ENCODE measurements around the gene CCSER1. TPM values are rescaled to one million over a fixed set of nuclear protein-coding genes. Genes with fewer than 3 reads are reported as not detected.

The CCSER1 gene
- total and polyA plus RNA-seq, 2 experiments from 2014 or later = not detected

DNA sequence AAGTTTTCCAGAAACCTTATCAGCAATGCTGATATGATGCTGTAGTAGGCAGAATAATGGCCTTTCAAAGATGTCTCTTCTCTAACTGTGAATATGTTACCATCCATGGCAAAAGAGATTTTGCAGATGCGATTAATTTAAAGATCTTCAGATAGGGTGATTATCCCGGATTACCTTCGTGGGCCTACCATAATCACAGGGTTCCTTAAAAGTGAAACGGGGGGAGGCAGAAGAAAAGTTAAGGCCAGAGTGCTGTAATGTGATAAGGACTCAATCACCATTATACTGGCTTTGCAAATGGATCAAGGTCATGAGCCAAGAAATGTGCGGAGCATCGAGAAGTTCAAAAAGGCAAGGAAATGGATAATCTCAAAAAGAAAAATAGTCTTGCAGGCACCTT lies 459.6 kb downstream of the CCSER1 start:
- Histone ChIP-seq H3K27me3 (replicated peaks; ENCODE audit: insufficient read depth) (no peaks in the 10 kb centered on the region), H3K9ac (no peak overlapping the region), H3K4me3 (no peak overlapping the region), H3K4me1 (ENCODE audit: insufficient read depth) (no peaks in the 10 kb centered on the region), H3F3A (ENCODE audit: insufficient read depth) (no peaks in the 10 kb centered on the region), H3K79me2 (ENCODE audit: insufficient read depth) (no peaks in the 10 kb centered on the region), H2AFZ (no peak overlapping the region), H3K9me3 (ENCODE audit: low read depth) (no peaks in the 10 kb centered on the region), H3K36me3 (ENCODE audit: low read depth) (no peaks in the 10 kb centered on the region), H3K9me2 (ENCODE audit: insufficient read depth) (no peaks in the 10 kb centered on the region), H3K4me2 (ENCODE audit: unreplicated experiment) (no peak overlapping the region), H3K27ac (no peak overlapping the region), H4K20me1 (ENCODE audit: insufficient read depth) (no peaks in the 10 kb centered on the region)
- no peak for DNase-seq
- in situ Hi-C loops (cut with MboI) = no loop called here
- no peak for TF ChIP-seq EZH2phosphoT487 (IDR thresholded peaks at IDR 0.05; ENCODE audit: insufficient read depth, low read depth)
- no peak for TF ChIP-seq EZH2 (IDR thresholded peaks at IDR 0.05; ENCODE audit: insufficient read depth, poor library complexity, severe bottlenecking)
- 52 to 63% methylated on average over 6 of the region's 6 CpGs for WGBS, 2 experiments (ENCODE audit: low coverage in 1 of 2, low lambda C conversion rate in 2 of 2, missing lambda C conversion rate in 2 of 2)

DNA sequence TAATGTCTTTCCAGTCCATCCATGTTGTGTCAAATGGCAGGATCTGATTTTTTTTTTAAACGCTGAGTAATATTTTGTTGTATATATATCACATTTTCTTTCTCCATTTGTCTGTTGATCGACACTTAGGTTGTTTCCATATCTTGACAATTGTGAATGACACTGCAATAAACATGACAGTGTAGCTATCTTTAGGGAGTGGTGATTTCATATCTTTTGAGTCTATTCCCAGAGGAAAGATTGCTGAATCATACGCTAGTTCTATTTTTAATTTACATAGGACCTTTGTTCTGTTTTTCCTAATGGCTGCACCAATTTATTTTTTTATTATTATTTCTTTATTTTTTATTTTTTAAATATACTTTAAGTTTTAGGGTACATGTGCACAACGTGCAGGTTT lies 470.7 kb downstream of the CCSER1 start:
- H3K79me2 ChIP-seq (ENCODE audit: insufficient read depth) = no peaks in the 10 kb centered on the region
- H2AFZ ChIP-seq = no peak overlapping the region
- H4K20me1 ChIP-seq (ENCODE audit: insufficient read depth) = no peaks in the 10 kb centered on the region
- 24 to 25% methylated on average over 4 of the region's 4 CpGs for WGBS, 2 experiments (ENCODE audit: low coverage in 1 of 2, low lambda C conversion rate in 2 of 2, missing lambda C conversion rate in 2 of 2)
- no peak overlapping the region for H3K4me3 ChIP-seq
- no peak for DNase-seq
- H3K36me3 ChIP-seq (ENCODE audit: low read depth) = no peaks in the 10 kb centered on the region
- in situ Hi-C loops (cut with MboI) = no loop called here
- no peaks in the 10 kb centered on the region for H3K27me3 ChIP-seq (replicated peaks; ENCODE audit: insufficient read depth)
- H3K9me2 ChIP-seq (ENCODE audit: insufficient read depth) = no peaks in the 10 kb centered on the region
- H3F3A ChIP-seq (ENCODE audit: insufficient read depth) = no peaks in the 10 kb centered on the region
- no peak overlapping the region for H3K9ac ChIP-seq
- TF ChIP-seq EZH2 (IDR thresholded peaks at IDR 0.05; ENCODE audit: insufficient read depth, poor library complexity, severe bottlenecking) (no peak), EZH2phosphoT487 (IDR thresholded peaks at IDR 0.05; ENCODE audit: insufficient read depth, low read depth) (no peak)
- no peak overlapping the region for H3K27ac ChIP-seq
- H3K4me2 ChIP-seq (ENCODE audit: unreplicated experiment) = no peak overlapping the region
- H3K9me3 ChIP-seq (ENCODE audit: low read depth) = no peaks in the 10 kb centered on the region
- no peaks in the 10 kb centered on the region for H3K4me1 ChIP-seq (ENCODE audit: insufficient read depth)

DNA sequence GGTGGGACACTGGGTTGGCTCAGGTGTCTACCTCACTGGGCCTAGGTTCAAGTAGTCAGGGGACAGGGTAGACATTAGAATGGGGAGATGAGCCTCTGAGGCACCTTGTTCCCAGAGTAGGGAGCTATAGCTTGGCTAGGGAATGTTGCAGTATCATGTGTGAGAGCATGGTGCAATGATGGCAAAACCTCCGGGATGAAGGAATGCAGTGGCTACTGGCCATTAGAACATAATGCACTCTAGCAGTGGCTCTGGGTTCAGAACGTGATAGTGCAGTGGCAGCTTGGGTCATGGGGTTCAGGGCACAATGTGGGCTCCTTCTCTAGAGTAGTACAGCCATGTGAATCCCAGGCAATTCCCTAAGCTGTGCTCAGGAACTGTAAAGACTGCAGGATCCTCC lies 471.5 kb downstream of the CCSER1 start:
- no peaks in the 10 kb centered on the region for H3K9me3 ChIP-seq (ENCODE audit: low read depth)
- in situ Hi-C loops (cut with MboI) = no loop called here
- H3K79me2 ChIP-seq (ENCODE audit: insufficient read depth) = no peaks in the 10 kb centered on the region
- H3K36me3 ChIP-seq (ENCODE audit: low read depth) = no peaks in the 10 kb centered on the region
- no peak for DNase-seq
- TF ChIP-seq EZH2 (IDR thresholded peaks at IDR 0.05; ENCODE audit: insufficient read depth, poor library complexity, severe bottlenecking) = no peak
- no peak for TF ChIP-seq EZH2phosphoT487 (IDR thresholded peaks at IDR 0.05; ENCODE audit: insufficient read depth, low read depth)
- no peaks in the 10 kb centered on the region for H3K27me3 ChIP-seq (replicated peaks; ENCODE audit: insufficient read depth)
- no peak overlapping the region for H3K9ac ChIP-seq
- WGBS, 2 experiments (ENCODE audit: low coverage in 1 of 2, low lambda C conversion rate in 2 of 2, missing lambda C conversion rate in 2 of 2) = 26 to 29% methylated on average over 2 of the region's 2 CpGs
- H3K9me2 ChIP-seq (ENCODE audit: insufficient read depth) = no peaks in the 10 kb centered on the region
- H3F3A ChIP-seq (ENCODE audit: insufficient read depth) = no peaks in the 10 kb centered on the region
- H4K20me1 ChIP-seq (ENCODE audit: insufficient read depth) = no peaks in the 10 kb centered on the region
- no peaks in the 10 kb centered on the region for H3K4me1 ChIP-seq (ENCODE audit: insufficient read depth)
- H2AFZ ChIP-seq = no peak overlapping the region
- H3K4me2 ChIP-seq (ENCODE audit: unreplicated experiment) = no peak overlapping the region
- H3K4me3 ChIP-seq = no peak overlapping the region
- H3K27ac ChIP-seq = no peak overlapping the region

DNA sequence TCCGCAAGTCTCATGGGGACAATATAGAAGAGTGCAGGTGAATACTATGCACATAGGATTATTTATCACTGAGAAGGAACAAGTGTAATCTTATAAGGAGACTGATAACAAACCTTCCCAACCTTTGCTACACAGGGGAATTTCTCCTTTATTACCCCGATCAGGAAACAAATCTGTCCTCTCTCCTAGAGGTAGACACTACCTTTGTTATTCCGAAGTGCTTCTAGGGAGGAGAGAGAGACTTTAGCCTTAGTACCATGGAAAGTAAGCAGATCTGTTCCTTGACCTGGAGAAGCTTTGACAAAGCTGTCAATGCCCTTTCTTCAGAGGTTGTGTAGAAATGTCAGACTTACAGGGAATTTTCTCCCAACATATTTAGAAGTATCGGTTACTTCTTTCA lies 475.5 kb downstream of the CCSER1 start:
- Histone ChIP-seq H3K4me2 (ENCODE audit: unreplicated experiment) (no peak overlapping the region), H2AFZ (no peak overlapping the region), H3F3A (ENCODE audit: insufficient read depth) (no peaks in the 10 kb centered on the region), H3K27ac (no peak overlapping the region), H3K36me3 (ENCODE audit: low read depth) (no peaks in the 10 kb centered on the region), H3K9ac (no peak overlapping the region), H4K20me1 (ENCODE audit: insufficient read depth) (no peaks in the 10 kb centered on the region), H3K4me3 (no peak overlapping the region), H3K27me3 (replicated peaks; ENCODE audit: insufficient read depth) (no peaks in the 10 kb centered on the region), H3K4me1 (ENCODE audit: insufficient read depth) (no peaks in the 10 kb centered on the region), H3K9me2 (ENCODE audit: insufficient read depth) (no peaks in the 10 kb centered on the region), H3K9me3 (ENCODE audit: low read depth) (no peaks in the 10 kb centered on the region), H3K79me2 (ENCODE audit: insufficient read depth) (no peaks in the 10 kb centered on the region)
- DNase-seq = no peak
- 25 to 35% methylated on average over 4 of the region's 4 CpGs for WGBS, 2 experiments (ENCODE audit: low coverage in 1 of 2, low lambda C conversion rate in 2 of 2, missing lambda C conversion rate in 2 of 2)
- in situ Hi-C loops (cut with MboI) = no loop called here
- TF ChIP-seq EZH2 (IDR thresholded peaks at IDR 0.05; ENCODE audit: insufficient read depth, poor library complexity, severe bottlenecking) (no peak), EZH2phosphoT487 (IDR thresholded peaks at IDR 0.05; ENCODE audit: insufficient read depth, low read depth) (no peak)

DNA sequence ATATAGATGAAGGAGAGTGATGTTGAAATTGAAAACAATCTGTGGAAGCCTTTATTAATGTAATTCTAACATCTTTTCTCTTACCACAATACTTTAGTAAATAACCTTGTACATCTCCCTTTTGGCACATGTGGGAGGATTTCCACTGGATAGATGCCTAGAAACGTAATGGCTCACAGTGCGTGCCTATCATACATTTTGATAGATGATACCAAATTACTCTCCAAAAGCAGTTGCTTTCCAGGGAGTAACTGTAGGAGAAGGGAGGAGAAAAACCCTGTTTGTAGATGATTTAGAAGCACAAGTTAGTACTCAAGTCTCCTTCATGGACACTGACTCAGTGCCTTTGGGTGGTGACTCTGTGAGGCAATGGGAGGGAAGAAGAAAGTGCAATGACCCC lies 476.3 kb downstream of the CCSER1 start:
- Histone ChIP-seq H3K79me2 (ENCODE audit: insufficient read depth) (no peaks in the 10 kb centered on the region), H2AFZ (no peak overlapping the region), H3K4me3 (no peak overlapping the region), H3K36me3 (ENCODE audit: low read depth) (no peaks in the 10 kb centered on the region), H3K27ac (no peak overlapping the region), H3K9me2 (ENCODE audit: insufficient read depth) (no peaks in the 10 kb centered on the region), H3K27me3 (replicated peaks; ENCODE audit: insufficient read depth) (no peaks in the 10 kb centered on the region), H3K4me1 (ENCODE audit: insufficient read depth) (no peaks in the 10 kb centered on the region), H4K20me1 (ENCODE audit: insufficient read depth) (no peaks in the 10 kb centered on the region), H3K9ac (no peak overlapping the region), H3F3A (ENCODE audit: insufficient read depth) (no peaks in the 10 kb centered on the region), H3K9me3 (ENCODE audit: low read depth) (no peaks in the 10 kb centered on the region), H3K4me2 (ENCODE audit: unreplicated experiment) (no peak overlapping the region)
- no peak for DNase-seq
- TF ChIP-seq EZH2phosphoT487 (IDR thresholded peaks at IDR 0.05; ENCODE audit: insufficient read depth, low read depth) = no peak
- no peak for TF ChIP-seq EZH2 (IDR thresholded peaks at IDR 0.05; ENCODE audit: insufficient read depth, poor library complexity, severe bottlenecking)
- in situ Hi-C loops (cut with MboI) = no loop called here
- WGBS, 2 experiments (ENCODE audit: low coverage in 1 of 2, low lambda C conversion rate in 2 of 2, missing lambda C conversion rate in 2 of 2) = 12 to 16% methylated on average over 2 of the region's 2 CpGs

Data from GM23248 (cell line).